Neural progenitor cell (in vitro differentiated cells): Measurements from ENCODE around the gene UPK2. TPM values are rescaled to one million over a fixed set of nuclear protein-coding genes. Genes with fewer than 3 reads are reported as not detected.
A peak's percentile ranks its signal among the peaks of the same experiment; 100 is the strongest.

Source experiments
- DNase-seq: peaks from one replicate; pipeline ENCODE4 v3.0.0-alpha.2; 2016; ENCODE audit warnings: low spot score
- H2AFZ ChIP-seq: fragments of 200-600 bp; sonication (generic); replicated peaks from 2 replicates; pipeline ENCODE4 v1.6.1; 2016; ENCODE audit warnings: antibody characterized with exemption
- H3F3A ChIP-seq: fragments of 200-600 bp; sonication (generic); 2 replicates; pipeline ENCODE4 v1.6.1; 2016; ENCODE audit warnings: antibody characterized with exemption, low read depth
- H3K27ac ChIP-seq: fragments of 200-600 bp; sonication (generic); 2 replicates; pipeline ENCODE4 v1.5.1; 2016; ENCODE audit warnings: mild to moderate bottlenecking
- H3K27me3 ChIP-seq: fragments of 200-600 bp; sonication (generic); 2 replicates; pipeline ENCODE4 v1.6.1; 2016; ENCODE audit warnings: mild to moderate bottlenecking, moderate library complexity
- H3K36me3 ChIP-seq: fragments of 200-600 bp; sonication (generic); 2 replicates; pipeline ENCODE4 v1.5.1; 2016
- H3K4me1 ChIP-seq: fragments of 200-600 bp; sonication (generic); 2 replicates; pipeline ENCODE4 v1.6.1; 2016; ENCODE audit warnings: mixed run types
- H3K4me2 ChIP-seq: fragments of 200-600 bp; sonication (generic); 2 replicates; pipeline ENCODE4 v1.6.1; 2016
- H3K4me3 ChIP-seq: fragments of 200-600 bp; sonication (generic); 2 replicates; pipeline ENCODE4 v1.5.1; 2016
- H3K79me2 ChIP-seq: fragments of 200-600 bp; sonication (generic); 2 replicates; pipeline ENCODE4 v1.6.1; 2016; ENCODE audit warnings: low read depth
- H3K9ac ChIP-seq: fragments of 200-600 bp; sonication (generic); 2 replicates; pipeline ENCODE4 v1.6.1; 2016
- H3K9me3 ChIP-seq: fragments of 200-600 bp; sonication (generic); 2 replicates; pipeline ENCODE4 v1.5.1; 2016; ENCODE audit warnings: low read depth
- H4K20me1 ChIP-seq: fragments of 200-600 bp; sonication (generic); 2 replicates; pipeline ENCODE4 v1.6.1; 2016; ENCODE audit warnings: low read depth
- H3K27ac Mint-ChIP-seq: 3 replicates; pipeline ENCODE4 v1.8.0; 2021; ENCODE audit warnings: mixed read lengths
- H3K27me3 Mint-ChIP-seq: 2 replicates; pipeline ENCODE4 v1.8.0; 2022; ENCODE audit warnings: low read depth, mild to moderate bottlenecking, inconsistent platforms, moderate library complexity, mixed read lengths; ENCODE audit not compliant: insufficient read depth
- H3K36me3 Mint-ChIP-seq: 3 replicates; pipeline ENCODE4 v1.8.0; 2021; ENCODE audit warnings: mixed read lengths
- H3K4me1 Mint-ChIP-seq: 3 replicates; pipeline ENCODE4 v1.8.0; 2021; ENCODE audit warnings: mixed read lengths
- H3K4me3 Mint-ChIP-seq: 3 replicates; pipeline ENCODE4 v1.8.0; 2021; ENCODE audit warnings: mild to moderate bottlenecking, moderate library complexity, mixed read lengths
- H3K9me3 Mint-ChIP-seq: 3 replicates; pipeline ENCODE4 v1.8.0; 2020; ENCODE audit warnings: mixed read lengths
- CTCF ChIP-seq: fragments of 200-600 bp; sonication (generic); IDR thresholded peaks from 2 replicates; pipeline ENCODE4 v1.5.1; 2017; ENCODE audit warnings: antibody characterized with exemption, mild to moderate bottlenecking
- EZH2 ChIP-seq: fragments of 200-600 bp; sonication (generic); IDR thresholded peaks from 2 replicates; pipeline ENCODE4 v1.6.1; 2017; ENCODE audit warnings: antibody characterized with exemption, mild to moderate bottlenecking, moderate library complexity
- EZH2phosphoT487 ChIP-seq: fragments of 200-600 bp; sonication (generic); IDR thresholded peaks from 2 replicates; pipeline ENCODE4 v1.6.1; 2017; ENCODE audit warnings: antibody characterized with exemption
- total RNA-seq: library from RNA; depleted of rRNA; stranded (reverse); fragments of >200 nt; gene quantifications from 2 replicates; pipeline ENCODE4 v1.2.3, GENCODE V29; 2015; ENCODE audit warnings: low replicate concordance

Gene UPK2
- total RNA-seq, 1 donor from 2014 or later, result not detected

GRCh38 chr11:118921121-118921928 lies 34.8 kb upstream of the UPK2 start:
- H3K27me3 ChIP-seq, result no peaks in the 10 kb centered on the region
- TF ChIP-seq CTCF (no peak), EZH2 (no peak), EZH2phosphoT487 (no peak)
- H3K4me2 ChIP-seq, result peak overlapping the region; percentile 99
- H3K4me1 ChIP-seq, result peaks cover 82% of the 10 kb centered on the region
- H3K4me3 ChIP-seq, result peak overlapping the region; percentile 17
- H3K4me3 Mint-ChIP-seq, result peak overlapping the region; percentile 77
- peak overlapping the region; percentile 76 for H3K27ac Mint-ChIP-seq
- peaks cover 11% of the 10 kb centered on the region for H3K27me3 Mint-ChIP-seq
- H3K79me2 ChIP-seq, result peaks cover 86% of the 10 kb centered on the region
- no peaks in the 10 kb centered on the region for H3K9me3 Mint-ChIP-seq
- no peak overlapping the region for H2AFZ ChIP-seq
- H4K20me1 ChIP-seq, result peaks cover 71% of the 10 kb centered on the region
- peak; percentile 77 for DNase-seq
- no peak overlapping the region for H3K9ac ChIP-seq
- no peaks in the 10 kb centered on the region for H3K9me3 ChIP-seq
- no peaks in the 10 kb centered on the region for H3K36me3 Mint-ChIP-seq
- H3K27ac ChIP-seq, result peak overlapping the region; percentile 71
- H3F3A ChIP-seq, result peaks cover 58% of the 10 kb centered on the region
- H3K36me3 ChIP-seq, result no peaks in the 10 kb centered on the region
- peaks cover 77% of the 10 kb centered on the region for H3K4me1 Mint-ChIP-seq

- Mint-ChIP-seq H3K27ac (no peak overlapping the region), H3K9me3 (no peaks in the 10 kb centered on the region), H3K4me3 (peak overlapping the region; percentile 77), H3K36me3 (no peaks in the 10 kb centered on the region), H3K4me1 (peaks cover 75% of the 10 kb centered on the region), H3K27me3 (peaks cover 15% of the 10 kb centered on the region)
- peak overlapping the region; percentile 99 for H3K4me2 ChIP-seq
- peak overlapping the region; percentile 17 for H3K4me3 ChIP-seq
- no peak overlapping the region for H3K9ac ChIP-seq
- H3K36me3 ChIP-seq, result no peaks in the 10 kb centered on the region
- H3K27ac ChIP-seq, result peak overlapping the region; percentile 71
- H3F3A ChIP-seq, result peaks cover 50% of the 10 kb centered on the region
- peak; percentile 85 for DNase-seq
- no peak overlapping the region for H2AFZ ChIP-seq
- peaks cover 78% of the 10 kb centered on the region for H3K4me1 ChIP-seq
- no peaks in the 10 kb centered on the region for H3K9me3 ChIP-seq
- H3K79me2 ChIP-seq, result peaks cover 80% of the 10 kb centered on the region
- peaks cover 71% of the 10 kb centered on the region for H4K20me1 ChIP-seq
- no peak for TF ChIP-seq CTCF
- TF ChIP-seq EZH2phosphoT487, result no peak
- no peak for TF ChIP-seq EZH2
- H3K27me3 ChIP-seq, result no peaks in the 10 kb centered on the region
These were observed 34.0 kb upstream of the UPK2 start for GRCh38 chr11:118921929-118922744.

- peaks cover 66% of the 10 kb centered on the region for H4K20me1 ChIP-seq
These were observed 33.1 kb upstream of the UPK2 start for GRCh38 chr11:118922745-118923627.

More at GRCh38 chr11:118922745-118923627, 33.1 kb upstream of the UPK2 start:
- peak overlapping the region; percentile 98 for H3K4me3 ChIP-seq
- H3K36me3 Mint-ChIP-seq, result no peaks in the 10 kb centered on the region
- TF ChIP-seq EZH2, result no peak
- no peak for TF ChIP-seq EZH2phosphoT487
- no peak for TF ChIP-seq CTCF
- H3K4me1 ChIP-seq, result peaks cover 74% of the 10 kb centered on the region
- no peaks in the 10 kb centered on the region for H3K36me3 ChIP-seq
- H3K79me2 ChIP-seq, result peaks cover 73% of the 10 kb centered on the region
- H3K27ac ChIP-seq, result peak overlapping the region; percentile 71
- DNase-seq, result no peak
- H3F3A ChIP-seq, result peaks cover 49% of the 10 kb centered on the region
- H2AFZ ChIP-seq, result no peak overlapping the region
- H3K27me3 Mint-ChIP-seq, result peaks cover 16% of the 10 kb centered on the region
- peaks cover 75% of the 10 kb centered on the region for H3K4me1 Mint-ChIP-seq
- no peaks in the 10 kb centered on the region for H3K9me3 Mint-ChIP-seq
- no peak overlapping the region for H3K9ac ChIP-seq
- H3K27ac Mint-ChIP-seq, result no peak overlapping the region
- H3K4me3 Mint-ChIP-seq, result peak overlapping the region; percentile 94
- no peaks in the 10 kb centered on the region for H3K9me3 ChIP-seq
- H3K4me2 ChIP-seq, result peak overlapping the region; percentile 99
- no peaks in the 10 kb centered on the region for H3K27me3 ChIP-seq
